Neural progenitor cell (in vitro differentiated cells): ENCODE measurements around the gene MOGAT3. TPM values are rescaled to one million over a fixed set of nuclear protein-coding genes. Genes with fewer than 3 reads are reported as not detected.

Experiments used
- DNase-seq: peaks from one replicate; pipeline ENCODE4 v3.0.0-alpha.2; 2016; ENCODE audit warnings: low spot score
- H2AFZ ChIP-seq: fragments of 200-600 bp; sonication (generic); replicated peaks from 2 replicates; pipeline ENCODE4 v1.6.1; 2016; ENCODE audit warnings: antibody characterized with exemption
- H3F3A ChIP-seq: fragments of 200-600 bp; sonication (generic); 2 replicates; pipeline ENCODE4 v1.6.1; 2016; ENCODE audit warnings: antibody characterized with exemption, low read depth
- H3K27ac ChIP-seq: fragments of 200-600 bp; sonication (generic); 2 replicates; pipeline ENCODE4 v1.5.1; 2016; ENCODE audit warnings: mild to moderate bottlenecking
- H3K27me3 ChIP-seq: fragments of 200-600 bp; sonication (generic); 2 replicates; pipeline ENCODE4 v1.6.1; 2016; ENCODE audit warnings: mild to moderate bottlenecking, moderate library complexity
- H3K36me3 ChIP-seq: fragments of 200-600 bp; sonication (generic); 2 replicates; pipeline ENCODE4 v1.5.1; 2016
- H3K4me1 ChIP-seq: fragments of 200-600 bp; sonication (generic); 2 replicates; pipeline ENCODE4 v1.6.1; 2016; ENCODE audit warnings: mixed run types
- H3K4me2 ChIP-seq: fragments of 200-600 bp; sonication (generic); 2 replicates; pipeline ENCODE4 v1.6.1; 2016
- H3K4me3 ChIP-seq: fragments of 200-600 bp; sonication (generic); 2 replicates; pipeline ENCODE4 v1.5.1; 2016
- H3K79me2 ChIP-seq: fragments of 200-600 bp; sonication (generic); 2 replicates; pipeline ENCODE4 v1.6.1; 2016; ENCODE audit warnings: low read depth
- H3K9ac ChIP-seq: fragments of 200-600 bp; sonication (generic); 2 replicates; pipeline ENCODE4 v1.6.1; 2016
- H3K9me3 ChIP-seq: fragments of 200-600 bp; sonication (generic); 2 replicates; pipeline ENCODE4 v1.5.1; 2016; ENCODE audit warnings: low read depth
- H4K20me1 ChIP-seq: fragments of 200-600 bp; sonication (generic); 2 replicates; pipeline ENCODE4 v1.6.1; 2016; ENCODE audit warnings: low read depth
- H3K27ac Mint-ChIP-seq: 3 replicates; pipeline ENCODE4 v1.8.0; 2021; ENCODE audit warnings: mixed read lengths
- H3K27me3 Mint-ChIP-seq: 2 replicates; pipeline ENCODE4 v1.8.0; 2022; ENCODE audit warnings: low read depth, mild to moderate bottlenecking, inconsistent platforms, moderate library complexity, mixed read lengths; ENCODE audit not compliant: insufficient read depth
- H3K36me3 Mint-ChIP-seq: 3 replicates; pipeline ENCODE4 v1.8.0; 2021; ENCODE audit warnings: mixed read lengths
- H3K4me1 Mint-ChIP-seq: 3 replicates; pipeline ENCODE4 v1.8.0; 2021; ENCODE audit warnings: mixed read lengths
- H3K4me3 Mint-ChIP-seq: 3 replicates; pipeline ENCODE4 v1.8.0; 2021; ENCODE audit warnings: mild to moderate bottlenecking, moderate library complexity, mixed read lengths
- H3K9me3 Mint-ChIP-seq: 3 replicates; pipeline ENCODE4 v1.8.0; 2020; ENCODE audit warnings: mixed read lengths
- CTCF ChIP-seq: fragments of 200-600 bp; sonication (generic); IDR thresholded peaks from 2 replicates; pipeline ENCODE4 v1.5.1; 2017; ENCODE audit warnings: antibody characterized with exemption, mild to moderate bottlenecking
- EZH2 ChIP-seq: fragments of 200-600 bp; sonication (generic); IDR thresholded peaks from 2 replicates; pipeline ENCODE4 v1.6.1; 2017; ENCODE audit warnings: antibody characterized with exemption, mild to moderate bottlenecking, moderate library complexity
- EZH2phosphoT487 ChIP-seq: fragments of 200-600 bp; sonication (generic); IDR thresholded peaks from 2 replicates; pipeline ENCODE4 v1.6.1; 2017; ENCODE audit warnings: antibody characterized with exemption
- total RNA-seq: library from RNA; depleted of rRNA; stranded (reverse); fragments of >200 nt; gene quantifications from 2 replicates; pipeline ENCODE4 v1.2.3, GENCODE V29; 2015; ENCODE audit warnings: low replicate concordance

Gene MOGAT3
- total RNA-seq, 1 donor from 2014 or later, result not detected

- peaks cover 60% of the 10 kb centered on the region for H4K20me1 ChIP-seq
- Mint-ChIP-seq H3K27me3 (peaks cover 87% of the 10 kb centered on the region), H3K4me1 (peaks cover 49% of the 10 kb centered on the region), H3K27ac (no peak overlapping the region), H3K4me3 (peak overlapping the region; percentile 65), H3K9me3 (peaks cover 2% of the 10 kb centered on the region), H3K36me3 (no peaks in the 10 kb centered on the region)
- peaks cover 23% of the 10 kb centered on the region for H3F3A ChIP-seq
- H3K4me2 ChIP-seq, result peak overlapping the region; percentile 77
- no peaks in the 10 kb centered on the region for H3K36me3 ChIP-seq
- peak overlapping the region; percentile 39 for H3K4me3 ChIP-seq
- H3K4me1 ChIP-seq, result peaks cover 31% of the 10 kb centered on the region
- no peaks in the 10 kb centered on the region for H3K79me2 ChIP-seq
- H3K9me3 ChIP-seq, result no peaks in the 10 kb centered on the region
- DNase-seq, result peak; percentile 62
- H3K9ac ChIP-seq, result no peak overlapping the region
- no peak overlapping the region for H2AFZ ChIP-seq
- TF ChIP-seq EZH2phosphoT487 (peak; percentile 85), CTCF (no peak), EZH2 (peak; percentile 87)
- H3K27ac ChIP-seq, result no peak overlapping the region
- H3K27me3 ChIP-seq, result peaks cover 100% of the 10 kb centered on the region
These were observed 28.6 kb downstream of the MOGAT3 start for GRCh38 chr7:101172005-101172853.

GRCh38 chr7:101171442-101171837 lies 29.4 kb downstream of the MOGAT3 start:
- peak overlapping the region; percentile 65 for H3K4me3 Mint-ChIP-seq
- H3K27ac ChIP-seq, result no peak overlapping the region
- H3F3A ChIP-seq, result peaks cover 23% of the 10 kb centered on the region
- TF ChIP-seq CTCF (peak; percentile 12), EZH2 (no peak)
- peak overlapping the region; percentile 77 for H3K4me2 ChIP-seq
- peaks cover 55% of the 10 kb centered on the region for H3K4me1 Mint-ChIP-seq
- peaks cover 85% of the 10 kb centered on the region for H3K27me3 Mint-ChIP-seq
- H3K79me2 ChIP-seq, result no peaks in the 10 kb centered on the region
- H4K20me1 ChIP-seq, result peaks cover 65% of the 10 kb centered on the region
- peaks cover 100% of the 10 kb centered on the region for H3K27me3 ChIP-seq
- H3K27ac Mint-ChIP-seq, result no peak overlapping the region
- H3K4me3 ChIP-seq, result no peak overlapping the region
- H3K36me3 ChIP-seq, result no peaks in the 10 kb centered on the region
- peaks cover 2% of the 10 kb centered on the region for H3K9me3 Mint-ChIP-seq
- peaks cover 36% of the 10 kb centered on the region for H3K4me1 ChIP-seq
- H2AFZ ChIP-seq, result no peak overlapping the region
- H3K9me3 ChIP-seq, result no peaks in the 10 kb centered on the region
- peak; percentile 40 for DNase-seq
- no peak overlapping the region for H3K9ac ChIP-seq
- H3K36me3 Mint-ChIP-seq, result no peaks in the 10 kb centered on the region

- H3K4me3 ChIP-seq, result no peak overlapping the region
- peaks cover 100% of the 10 kb centered on the region for H3K27me3 ChIP-seq
- DNase-seq, result no peak
- H3K27ac ChIP-seq, result no peak overlapping the region
- Mint-ChIP-seq H3K27me3 (peaks cover 84% of the 10 kb centered on the region), H3K9me3 (peaks cover under 1% of the 10 kb centered on the region), H3K4me3 (peak overlapping the region; percentile 19), H3K4me1 (peaks cover 61% of the 10 kb centered on the region), H3K27ac (no peak overlapping the region), H3K36me3 (no peaks in the 10 kb centered on the region)
- H2AFZ ChIP-seq, result no peak overlapping the region
- no peaks in the 10 kb centered on the region for H3K79me2 ChIP-seq
- H3K36me3 ChIP-seq, result no peaks in the 10 kb centered on the region
- TF ChIP-seq CTCF (no peak), EZH2 (peak; percentile 60), EZH2phosphoT487 (peak; percentile 64)
- peaks cover 69% of the 10 kb centered on the region for H4K20me1 ChIP-seq
- H3K4me1 ChIP-seq, result peaks cover 41% of the 10 kb centered on the region
- no peaks in the 10 kb centered on the region for H3K9me3 ChIP-seq
- peaks cover 26% of the 10 kb centered on the region for H3F3A ChIP-seq
- no peak overlapping the region for H3K4me2 ChIP-seq
- no peak overlapping the region for H3K9ac ChIP-seq
These were observed 30.0 kb downstream of the MOGAT3 start for GRCh38 chr7:101170617-101171441.
